Measurements from ENCODE around the gene IGFN1. TPM values are rescaled to one million over a fixed set of nuclear protein-coding genes. Genes with fewer than 3 reads are reported as not detected.
A peak's percentile ranks its signal among the peaks of the same experiment; 100 is the strongest.

IGFN1 gene
- polyA plus RNA-seq, 5 donors = 0.61 to 1.4 (median 0.91) TPM

GRCh38 chr1:201184307-201185122 is 6.1 kb upstream of the IGFN1 start:
- peak; percentile 73 to 83 for DNase-seq

- no peak for DNase-seq
These were observed 5.5 kb upstream of the IGFN1 start for GRCh38 chr1:201185123-201185453.

GRCh38 chr1:201185527-201186128 is 5.0 kb upstream of the IGFN1 start:
- DNase-seq = no peak

- DNase-seq = peak; percentile 26 to 52
These were observed 4.4 kb upstream of the IGFN1 start for GRCh38 chr1:201186192-201186591.

GRCh38 chr1:201189085-201189484 is 1.5 kb upstream of the IGFN1 start:
- no peak for DNase-seq

GRCh38 chr1:201190005-201190404 is 619 bp upstream of the IGFN1 start:
- DNase-seq = no peak

- DNase-seq = no peak
These were observed 1.1 kb downstream of the IGFN1 start for GRCh38 chr1:201191653-201192260.

GRCh38 chr1:201192261-201192788 is 1.7 kb downstream of the IGFN1 start:
- no peak for DNase-seq

- no peak for DNase-seq
These were observed 3.4 kb downstream of the IGFN1 start for GRCh38 chr1:201194046-201194445.

- DNase-seq = no peak
These were observed 8.0 kb downstream of the IGFN1 start for GRCh38 chr1:201198598-201198997.

GRCh38 chr1:201205036-201205435 is 14.4 kb downstream of the IGFN1 start:
- DNase-seq = no peak

- DNase-seq = no peak
These were observed 15.6 kb downstream of the IGFN1 start for GRCh38 chr1:201206176-201206575.

GRCh38 chr1:201207046-201207445 is 16.4 kb downstream of the IGFN1 start:
- DNase-seq = no peak

- no peak for DNase-seq
These were observed 17.6 kb downstream of the IGFN1 start for GRCh38 chr1:201208236-201208635.

- no peak for DNase-seq
These were observed 21.4 kb downstream of the IGFN1 start for GRCh38 chr1:201212056-201212455.

- DNase-seq = no peak
These were observed 21.9 kb downstream of the IGFN1 start for GRCh38 chr1:201212461-201213055.

GRCh38 chr1:201213106-201213770 is 22.6 kb downstream of the IGFN1 start:
- no peak for DNase-seq

- no peak for DNase-seq
These were observed 23.3 kb downstream of the IGFN1 start for GRCh38 chr1:201213926-201214325.

- no peak for DNase-seq
These were observed 23.8 kb downstream of the IGFN1 start for GRCh38 chr1:201214461-201214860.

- no peak for DNase-seq
These were observed 24.3 kb downstream of the IGFN1 start for GRCh38 chr1:201214886-201215285.

GRCh38 chr1:201215531-201216357 is 25.1 kb downstream of the IGFN1 start:
- no peak for DNase-seq
